Gastrocnemius medialis (tissue), 4 donors: ENCODE results near the gene PAPPA.

Source experiments
- CTCF ChIP-seq, 5 experiments: fragments of 450-650 bp in 3 of 5; fragments of 200-600 bp in 2 of 5; sonication (generic) in 2 of 5; IDR thresholded peaks in 4 of 5; conservative IDR thresholded peaks in 1 of 5; 1 replicate in 4 of 5; 2 replicates in 1 of 5; pipeline ENCODE4 v1.5.1; 2016 to 2019; ENCODE audit warnings: antibody characterized with exemption in 5 of 5, mild to moderate bottlenecking in 3 of 5, moderate library complexity in 3 of 5
- POLR2A ChIP-seq, 2 donors: fragments of 450-650 bp; IDR thresholded peaks; one replicate each; pipeline ENCODE4 v1.6.1; 2017; ENCODE audit warnings: antibody characterized with exemption in 2 of 2, mild to moderate bottlenecking in 2 of 2, moderate library complexity in 2 of 2

DNA sequence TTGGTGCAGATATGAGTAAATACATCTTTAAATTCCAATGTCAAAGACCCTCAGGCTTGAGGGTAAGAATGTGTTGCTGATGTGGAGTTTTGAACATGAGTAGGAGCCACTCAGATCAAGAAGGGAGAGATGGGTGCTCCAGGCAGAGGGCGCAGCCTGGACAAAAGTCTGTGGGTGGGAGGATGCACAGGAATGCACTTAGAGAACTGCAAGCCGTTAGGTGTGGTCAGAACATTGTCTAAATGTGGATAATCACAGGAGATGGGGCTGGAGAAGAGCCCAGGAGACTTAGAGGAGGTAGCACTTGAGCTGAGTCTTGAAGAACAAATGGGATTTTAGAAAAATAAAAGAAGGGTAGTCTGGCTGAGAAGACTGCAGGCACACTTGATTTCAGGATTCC, 255.5 kb downstream of the PAPPA start:
- TF ChIP-seq CTCF (IDR thresholded peaks at IDR 0.05 in 4 of 5, conservative IDR thresholded peaks at IDR 0.05 in 1 of 5): no peak
- TF ChIP-seq POLR2A (IDR thresholded peaks at IDR 0.05): no peak
